ENCODE data around the gene SPHK2.

DNA sequence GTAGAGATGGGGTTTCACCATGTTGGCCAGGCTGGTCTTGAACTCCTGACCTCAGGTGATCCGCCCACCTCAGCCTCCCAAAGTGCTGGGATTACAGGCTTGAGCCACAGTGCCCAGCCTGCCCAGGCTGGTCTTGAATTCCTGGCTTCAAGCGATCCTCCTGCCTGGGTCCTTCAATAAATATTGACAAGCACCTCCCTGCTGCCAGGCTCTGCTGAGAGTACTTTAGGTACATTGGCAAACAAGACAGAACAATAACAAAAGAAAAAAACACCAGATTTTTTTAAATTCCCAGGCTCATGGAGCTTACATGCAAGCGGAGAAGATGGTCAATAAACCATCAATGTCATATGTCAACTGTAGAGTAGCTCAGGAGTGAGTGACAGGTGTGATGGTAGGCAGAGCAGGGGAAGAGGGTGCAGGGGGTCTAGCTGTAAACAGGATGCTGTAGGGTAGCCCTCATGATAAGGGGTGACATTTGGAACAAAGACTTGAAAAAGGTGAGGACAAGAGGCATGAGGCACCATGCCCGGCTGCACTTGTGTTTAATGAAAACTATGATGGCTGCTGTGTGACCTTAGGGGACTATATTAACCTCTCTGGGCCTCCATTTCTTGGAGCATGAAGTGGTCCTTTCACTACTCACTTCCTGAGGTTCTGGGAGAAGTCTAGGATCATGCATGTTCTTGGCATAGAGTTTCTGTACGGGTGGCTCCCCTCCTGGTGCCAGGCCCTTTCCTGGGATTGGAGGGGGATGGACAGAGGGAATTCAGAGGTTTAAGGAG lies 47.7 kb upstream of the SPHK2 start:
- TF ChIP-seq SUZ12 (IDR thresholded peaks at IDR 0.05) (no peak), SP1 (IDR thresholded peaks at IDR 0.05) (no peak), NFRKB (IDR thresholded peaks at IDR 0.05) (no peak), FOXA1 (IDR thresholded peaks at IDR 0.05) (no peak), BHLHE40 (IDR thresholded peaks at IDR 0.05; ENCODE audit: borderline replicate concordance) (no peak), FOXM1 (IDR thresholded peaks at IDR 0.05; ENCODE audit: borderline replicate concordance) (no peak)
- TF ChIP-seq, protein P1, sequence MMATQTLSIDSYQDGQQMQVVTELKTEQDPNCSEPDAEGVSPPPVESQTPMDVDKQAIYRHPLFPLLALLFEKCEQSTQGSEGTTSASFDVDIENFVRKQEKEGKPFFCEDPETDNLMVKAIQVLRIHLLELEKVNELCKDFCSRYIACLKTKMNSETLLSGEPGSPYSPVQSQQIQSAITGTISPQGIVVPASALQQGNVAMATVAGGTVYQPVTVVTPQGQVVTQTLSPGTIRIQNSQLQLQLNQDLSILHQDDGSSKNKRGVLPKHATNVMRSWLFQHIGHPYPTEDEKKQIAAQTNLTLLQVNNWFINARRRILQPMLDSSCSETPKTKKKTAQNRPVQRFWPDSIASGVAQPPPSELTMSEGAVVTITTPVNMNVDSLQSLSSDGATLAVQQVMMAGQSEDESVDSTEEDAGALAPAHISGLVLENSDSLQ (IDR thresholded peaks at IDR 0.05): no peak; the same call in 1 of the 2 replicates
